Thymus (tissue), 11 donors: ENCODE measurements around the gene DIAPH2. TPM values are rescaled to one million over a fixed set of nuclear protein-coding genes. Genes with fewer than 3 reads are reported as not detected.
A peak's percentile ranks its signal among the peaks of the same experiment; 100 is the strongest.
"Not testable (repeated sequence)": the region's sequence is repeated elsewhere in the genome, so short reads cannot be mapped to it uniquely, and the experiment has no call there.

Experiments used
- DNase-seq, 9 donors: peaks; one replicate each; pipeline ENCODE4 v3.0.0-alpha.2; 2013; ENCODE audit warnings: low spot score in 9 of 9, low read depth in 6 of 9, missing footprints in 1 of 9
- H3K27ac ChIP-seq, 2 donors: one replicate each; pipeline ENCODE4 v1.5.1; 2013; ENCODE audit warnings: control low read depth in 1 of 2, low read depth in 1 of 2, low read length in 1 of 2, mild to moderate bottlenecking in 1 of 2, moderate library complexity in 1 of 2
- H3K27me3 ChIP-seq, 2 donors: one replicate each; pipeline ENCODE4 v1.5.1; 2013; ENCODE audit warnings: low read length in 1 of 2; ENCODE audit not compliant: control insufficient read depth in 2 of 2, insufficient read depth in 1 of 2
- H3K36me3 ChIP-seq, 2 donors: one replicate each; pipeline ENCODE4 v1.5.1; 2013; ENCODE audit warnings: low read length in 1 of 2, mild to moderate bottlenecking in 1 of 2, moderate library complexity in 1 of 2; ENCODE audit not compliant: control insufficient read depth in 2 of 2, insufficient read depth in 2 of 2
- H3K4me1 ChIP-seq, 2 donors: one replicate each; pipeline ENCODE4 v1.5.1; 2013; ENCODE audit warnings: low read length in 2 of 2; ENCODE audit not compliant: control insufficient read depth in 2 of 2, insufficient read depth in 2 of 2
- H3K4me3 ChIP-seq, 2 donors: one replicate each; pipeline ENCODE4 v1.5.1; 2013; ENCODE audit warnings: low read length in 2 of 2, control low read depth in 1 of 2, mild to moderate bottlenecking in 1 of 2
- H3K9me3 ChIP-seq, 2 donors: one replicate each; pipeline ENCODE4 v1.5.1; 2013; ENCODE audit warnings: low read length in 1 of 2, mild to moderate bottlenecking in 1 of 2; ENCODE audit not compliant: control insufficient read depth in 2 of 2, insufficient read depth in 1 of 2
- WGBS: extraction: QIAGEN DNeasy Blood & Tissue Kit; methylation state at CpG from one replicate; pipeline ENCODE4 v1.1.7; 2013; 5-methylcytosine and 5-hydroxymethylcytosine counted together
- polyA plus RNA-seq: library from polyadenylated mRNA; stranded (reverse); fragments of 200-250 nt; gene quantifications from one replicate; pipeline ENCODE4 v1.2.3, GENCODE V29; 2013
- total RNA-seq: library from RNA; stranded (reverse); fragments of 120-200 nt; gene quantifications from one replicate; pipeline ENCODE4 v1.2.4, GENCODE V29; 2013
- donor health status: healthy.

Gene DIAPH2
- total and polyA plus RNA-seq, 2 donors, result 4.8 to 13.1 TPM

DNA sequence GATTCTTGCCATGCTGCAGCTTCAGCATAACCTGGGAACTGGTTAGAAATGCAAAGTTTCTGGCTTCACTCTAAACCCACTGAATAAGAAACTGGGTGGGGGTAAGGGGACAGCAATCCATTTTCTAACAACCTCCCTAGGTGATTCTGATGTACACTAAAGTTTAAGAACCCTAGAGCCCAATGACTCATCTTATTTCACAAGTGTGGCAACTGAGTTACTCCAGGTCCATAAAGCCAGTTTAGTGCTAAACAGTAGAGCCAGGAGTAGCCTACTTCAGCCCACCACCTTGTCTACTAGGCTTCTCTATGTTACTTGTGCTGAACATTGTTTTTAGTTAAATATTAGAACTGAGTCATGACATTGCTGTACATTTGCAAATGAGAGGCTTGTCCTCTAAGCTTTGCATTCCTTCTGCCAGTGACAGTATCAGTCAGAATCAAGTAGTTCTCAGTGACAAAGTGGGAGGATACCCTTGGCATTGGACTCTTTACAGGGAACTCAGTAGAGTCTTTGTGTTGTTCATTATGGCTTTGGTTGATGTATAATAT lies 717.0 kb downstream of the DIAPH2 start:
- Histone ChIP-seq H3K9me3 (no peaks in the 10 kb centered on the region), H3K27ac (no peak overlapping the region), H3K27me3 (no peaks in the 10 kb centered on the region), H3K36me3 (no peaks in the 10 kb centered on the region), H3K4me1 (no peaks in the 10 kb centered on the region), H3K4me3 (no peak overlapping the region)
- DNase-seq, result no peak

GRCh38 chrX:97402333-97402732 lies 717.7 kb downstream of the DIAPH2 start:
- no peaks in the 10 kb centered on the region for H3K27me3 ChIP-seq
- H3K36me3 ChIP-seq, result no peaks in the 10 kb centered on the region
- no peak overlapping the region for H3K4me3 ChIP-seq
- no peak for DNase-seq
- no peak overlapping the region for H3K27ac ChIP-seq
- H3K9me3 ChIP-seq, result no peaks in the 10 kb centered on the region
- no peaks in the 10 kb centered on the region for H3K4me1 ChIP-seq

DNA sequence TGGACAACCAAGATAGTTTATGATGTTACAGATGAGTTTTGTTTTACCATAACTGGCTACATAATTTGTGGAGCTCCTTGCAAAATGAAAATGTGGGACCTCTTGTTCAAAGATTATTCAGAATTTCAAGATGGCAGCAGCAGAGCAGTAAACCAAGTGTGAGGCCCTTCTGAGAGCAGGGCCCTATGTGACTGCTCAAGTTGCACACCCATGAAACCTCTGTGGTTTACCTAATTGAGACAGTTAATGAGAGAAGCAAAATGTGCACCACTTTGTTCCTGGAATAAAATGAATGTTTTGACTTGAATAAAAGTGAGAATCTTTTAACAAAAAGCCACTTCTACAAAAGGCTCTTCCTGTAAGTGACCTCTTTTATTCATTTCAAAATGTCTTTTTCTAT lies 718.3 kb downstream of the DIAPH2 start:
- H3K9me3 ChIP-seq, result no peaks in the 10 kb centered on the region
- H3K36me3 ChIP-seq, result no peaks in the 10 kb centered on the region
- no peak overlapping the region for H3K4me3 ChIP-seq
- H3K4me1 ChIP-seq, result no peaks in the 10 kb centered on the region
- no peak overlapping the region for H3K27ac ChIP-seq
- no peaks in the 10 kb centered on the region for H3K27me3 ChIP-seq
- DNase-seq, result no peak

DNA sequence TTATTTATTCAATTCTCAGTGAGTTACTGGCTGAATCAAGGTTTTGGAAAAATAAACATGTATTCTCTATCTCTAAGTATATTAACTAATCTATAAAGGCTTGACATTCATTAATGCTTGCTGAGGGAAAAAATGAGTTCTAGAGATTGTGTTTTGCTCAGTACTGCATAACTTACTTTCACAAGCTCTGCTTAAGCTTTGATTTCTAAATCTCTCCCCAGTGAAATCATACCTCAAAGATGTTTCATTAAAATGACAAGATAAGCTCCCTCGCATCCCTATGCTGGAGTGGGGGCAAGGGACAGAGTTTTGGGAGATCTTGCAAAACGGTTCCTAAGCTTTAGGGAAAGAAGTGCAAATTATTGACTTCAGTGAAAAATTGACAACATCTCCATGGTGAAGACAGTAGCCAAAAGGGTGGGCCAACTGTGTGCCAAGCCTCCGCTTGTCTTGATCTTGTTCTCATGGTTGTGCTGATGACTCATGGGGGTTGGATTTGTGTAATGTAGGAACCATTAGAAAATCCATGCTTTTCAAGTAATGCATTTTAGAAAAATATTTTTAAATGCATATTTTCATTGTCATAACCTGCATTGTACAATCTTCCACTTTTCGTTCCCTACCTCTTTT lies 720.5 kb downstream of the DIAPH2 start:
- Histone ChIP-seq H3K4me1 (no peaks in the 10 kb centered on the region), H3K36me3 (no peaks in the 10 kb centered on the region), H3K4me3 (no peak overlapping the region), H3K9me3 (peaks cover 0 to 5% of the 10 kb centered on the region in 2 donors), H3K27ac (no peak overlapping the region), H3K27me3 (no peaks in the 10 kb centered on the region)
- WGBS, result 95% methylated on average over 4 of the region's 4 CpGs
- DNase-seq, result no peak

- WGBS, result 98% methylated on average over 13 of the region's 13 CpGs
- not testable (repeated sequence) for H3K36me3 ChIP-seq, H3K27ac ChIP-seq, H3K27me3 ChIP-seq, H3K9me3 ChIP-seq, DNase-seq, H3K4me3 ChIP-seq, H3K4me1 ChIP-seq
These were observed 725.2 kb downstream of the DIAPH2 start for GRCh38 chrX:97409632-97410415.

DNA sequence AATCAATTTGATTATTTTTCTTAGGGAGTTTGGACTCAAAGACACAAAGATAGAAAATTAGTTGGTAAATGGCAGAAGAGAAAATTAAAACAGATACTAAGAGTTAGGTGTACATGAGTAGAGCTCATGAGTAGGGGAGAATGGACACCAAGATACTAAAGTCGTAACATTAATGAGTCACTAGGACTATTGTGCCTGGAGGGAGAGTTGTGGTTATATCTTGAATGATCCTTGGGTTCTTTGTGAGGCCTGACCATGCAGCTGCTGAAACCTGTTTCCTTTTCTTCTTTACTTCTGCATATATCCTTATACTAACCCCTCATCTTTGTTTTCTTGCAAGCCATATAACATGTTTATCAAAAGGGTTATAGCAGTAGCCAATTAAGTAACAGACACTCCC lies 731.8 kb downstream of the DIAPH2 start:
- no peaks in the 10 kb centered on the region for H3K27me3 ChIP-seq
- 97% methylated on average over 1 of the region's 1 CpG for WGBS
- H3K36me3 ChIP-seq, result no peaks in the 10 kb centered on the region
- no peak for DNase-seq
- H3K9me3 ChIP-seq, result no peaks in the 10 kb centered on the region
- H3K27ac ChIP-seq, result no peak overlapping the region
- H3K4me3 ChIP-seq, result no peak overlapping the region
- H3K4me1 ChIP-seq, result no peaks in the 10 kb centered on the region

- H3K36me3 ChIP-seq, result no peaks in the 10 kb centered on the region
- H3K27me3 ChIP-seq, result no peaks in the 10 kb centered on the region
- H3K4me3 ChIP-seq, result no peak overlapping the region
- no peak for DNase-seq
- H3K4me1 ChIP-seq, result no peaks in the 10 kb centered on the region
- no peaks in the 10 kb centered on the region for H3K9me3 ChIP-seq
- no peak overlapping the region for H3K27ac ChIP-seq
- WGBS, result 99% methylated on average over 5 of the region's 5 CpGs
These were observed 744.5 kb downstream of the DIAPH2 start for GRCh38 chrX:97429101-97429500.

- H3K9me3 ChIP-seq, result no peaks in the 10 kb centered on the region
- no peak overlapping the region for H3K27ac ChIP-seq
- no peaks in the 10 kb centered on the region for H3K4me1 ChIP-seq
- no peaks in the 10 kb centered on the region for H3K36me3 ChIP-seq
- no peak for DNase-seq
- H3K4me3 ChIP-seq, result no peak overlapping the region
- no peaks in the 10 kb centered on the region for H3K27me3 ChIP-seq
- WGBS, result 90% methylated on average over 1 of the region's 1 CpG
These were observed 746.6 kb downstream of the DIAPH2 start for GRCh38 chrX:97431281-97431680.

DNA sequence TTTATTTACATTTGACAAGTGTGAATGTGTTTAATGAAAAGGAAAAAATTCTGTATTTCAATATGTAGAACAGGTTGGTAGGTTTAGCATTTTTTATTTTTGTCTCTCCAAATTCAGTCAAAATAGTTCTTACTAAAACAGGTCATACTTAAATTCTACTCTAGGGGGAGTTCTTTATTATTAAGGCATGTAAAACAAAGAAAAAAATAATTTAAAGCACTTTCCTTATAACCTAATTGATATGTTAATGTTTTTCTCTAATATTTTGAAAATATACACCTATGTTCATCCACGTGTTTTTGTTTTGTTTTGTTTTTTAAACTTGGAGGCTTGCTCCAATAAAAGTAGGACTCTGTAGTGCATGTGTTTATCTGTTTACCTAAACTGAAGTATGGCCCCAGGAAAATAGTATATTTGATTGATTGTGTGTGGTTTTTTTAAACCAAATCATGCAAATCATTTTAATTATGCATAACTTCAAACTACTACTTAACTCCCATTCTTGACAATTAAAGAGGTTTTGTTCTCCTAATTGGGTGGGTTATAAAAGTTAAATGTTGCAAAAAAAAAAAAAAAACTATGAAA lies 761.7 kb downstream of the DIAPH2 start:
- Histone ChIP-seq H3K27me3 (no peaks in the 10 kb centered on the region), H3K9me3 (no peaks in the 10 kb centered on the region), H3K4me1 (no peaks in the 10 kb centered on the region), H3K27ac (no peak overlapping the region), H3K36me3 (no peaks in the 10 kb centered on the region), H3K4me3 (no peak overlapping the region)
- 91% methylated on average over 1 of the region's 1 CpG for WGBS
- peak in 1 of 9 donors; percentile 3 for DNase-seq
